ENCODE data around the gene CHIC2.
"Not testable (repeated sequence)": the region's sequence is repeated elsewhere in the genome, so short reads cannot be mapped to it uniquely, and the experiment has no call there.

CHIC2 gene

DNA sequence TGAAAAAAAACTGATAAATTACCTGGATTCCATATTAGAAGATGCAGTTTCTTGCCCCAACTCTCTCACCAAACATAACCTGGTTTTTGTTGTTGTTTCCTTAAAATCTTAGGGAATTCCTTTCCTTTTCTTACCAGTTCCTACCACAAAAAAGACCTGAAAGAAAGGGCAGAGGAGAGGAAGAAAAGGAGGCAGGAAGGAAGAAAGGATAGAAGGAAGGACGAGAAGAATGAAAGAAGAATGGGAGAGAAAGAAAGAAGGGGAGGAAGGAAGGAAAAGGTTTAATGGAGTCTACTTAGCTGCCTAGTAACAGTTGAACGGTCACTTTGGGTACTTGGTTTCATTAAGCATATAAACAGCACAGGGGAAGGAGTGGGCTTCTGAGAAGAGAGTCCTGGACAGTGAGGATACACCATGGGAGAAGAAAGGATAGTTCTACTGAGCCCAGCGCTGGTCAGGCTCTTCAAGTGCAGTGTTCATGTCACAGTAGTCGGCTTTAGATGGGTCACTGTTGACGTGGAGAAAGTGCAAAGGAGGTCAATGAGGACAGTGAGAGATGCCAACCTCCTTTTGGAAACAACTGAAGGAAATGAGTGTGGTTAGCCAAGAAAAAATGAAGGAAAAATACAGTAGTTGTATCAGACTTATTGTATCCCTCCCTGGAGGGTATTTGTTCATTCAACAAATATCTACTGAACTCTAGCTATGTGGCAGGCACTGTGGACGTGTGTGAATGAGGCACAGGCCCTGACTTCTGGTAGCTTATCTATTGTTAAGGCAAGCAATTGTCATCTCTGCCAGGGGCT is 1.1 kb upstream of the CHIC2 start:
- no peak for DNase-seq
- in situ Hi-C loops (cut with HindIII; ENCODE audit: low pct_ligation_motif_present, low pct_unique_long_range_greater_than_20kb, low sequenced_read_pairs), result no loop called here

DNA sequence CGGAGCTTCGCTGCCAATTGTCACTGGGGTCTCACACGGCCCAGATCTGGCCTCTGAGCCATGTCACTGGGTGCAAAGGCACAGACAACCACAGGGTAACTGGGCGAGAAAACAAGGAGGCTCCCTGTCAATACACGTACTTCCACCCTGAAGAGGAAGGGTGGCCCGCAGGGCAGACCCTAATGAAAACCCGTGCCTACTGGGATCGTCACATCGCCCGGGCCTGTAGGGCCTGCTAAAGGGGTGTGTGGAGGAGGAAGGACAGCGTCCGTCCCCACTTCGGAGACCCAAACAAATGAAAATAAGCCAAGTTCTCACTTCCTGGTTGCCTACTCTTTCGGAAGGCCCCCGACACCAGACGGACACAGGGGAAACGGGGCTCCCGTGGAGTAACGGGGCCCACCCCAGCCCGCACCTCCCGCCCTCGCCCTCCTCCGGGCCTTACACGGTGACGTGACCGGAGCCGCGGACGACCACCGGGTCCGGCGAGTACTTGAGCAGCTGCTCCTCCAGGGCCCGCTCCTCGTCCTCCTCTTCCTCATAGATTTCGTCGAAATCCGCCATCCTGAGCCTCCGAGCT is 578 bp downstream of the CHIC2 start:
- DNase-seq, result peak; percentile 8
- in situ Hi-C loops (cut with HindIII; ENCODE audit: low pct_ligation_motif_present, low pct_unique_long_range_greater_than_20kb, low sequenced_read_pairs), result no loop called here

DNA sequence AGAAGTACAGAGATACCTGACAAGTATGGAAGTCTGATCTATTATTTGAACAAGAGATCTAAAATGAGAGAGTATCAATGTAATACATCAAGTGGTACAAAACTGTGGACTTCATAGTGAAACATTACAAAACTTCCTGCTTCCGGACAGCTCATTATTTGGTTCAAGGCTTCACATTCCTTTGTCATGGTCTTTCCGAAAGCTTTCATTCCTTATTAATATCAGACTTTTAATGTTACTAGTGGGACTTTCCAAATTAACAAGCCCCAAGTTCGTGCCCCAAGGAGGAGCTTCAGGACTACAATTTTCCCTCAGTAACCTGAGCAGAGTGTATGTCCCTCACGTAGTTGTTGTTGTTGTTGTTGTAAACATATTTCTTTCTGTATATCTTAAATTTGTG is 1.2 kb downstream of the CHIC2 start:
- in situ Hi-C loops (cut with HindIII; ENCODE audit: low pct_ligation_motif_present, low pct_unique_long_range_greater_than_20kb, low sequenced_read_pairs), result no loop called here
- peak; percentile 31 for DNase-seq

- in situ Hi-C loops (cut with HindIII; ENCODE audit: low pct_ligation_motif_present, low pct_unique_long_range_greater_than_20kb, low sequenced_read_pairs), result no loop called here
- DNase-seq, result no peak
Observed at GRCh38 chr4:54062392-54062791, 2.0 kb downstream of the CHIC2 start.

GRCh38 chr4:54061873-54062272 is 2.5 kb downstream of the CHIC2 start:
- no peak for DNase-seq
- in situ Hi-C loops (cut with HindIII; ENCODE audit: low pct_ligation_motif_present, low pct_unique_long_range_greater_than_20kb, low sequenced_read_pairs), result no loop called here

DNA sequence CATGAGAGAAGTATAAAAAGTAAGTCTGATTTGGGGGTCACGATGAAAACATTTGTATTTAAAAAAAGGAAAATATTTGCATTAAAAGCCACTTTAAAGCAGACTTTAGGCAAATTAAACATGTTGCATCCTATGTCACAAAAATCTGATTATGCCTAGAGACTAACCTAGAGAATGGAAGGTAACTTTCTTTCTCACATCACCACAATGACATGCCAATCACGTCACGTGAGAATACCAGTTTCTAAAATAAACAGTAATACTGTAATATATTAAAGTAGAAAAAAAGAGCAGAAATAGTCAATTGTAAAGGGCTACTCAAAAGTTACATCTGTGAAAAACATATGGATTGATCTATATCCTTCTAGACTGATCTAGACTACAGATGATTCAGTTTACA is 3.3 kb downstream of the CHIC2 start:
- in situ Hi-C loops (cut with HindIII; ENCODE audit: low pct_ligation_motif_present, low pct_unique_long_range_greater_than_20kb, low sequenced_read_pairs), result no loop called here
- DNase-seq, result no peak

DNA sequence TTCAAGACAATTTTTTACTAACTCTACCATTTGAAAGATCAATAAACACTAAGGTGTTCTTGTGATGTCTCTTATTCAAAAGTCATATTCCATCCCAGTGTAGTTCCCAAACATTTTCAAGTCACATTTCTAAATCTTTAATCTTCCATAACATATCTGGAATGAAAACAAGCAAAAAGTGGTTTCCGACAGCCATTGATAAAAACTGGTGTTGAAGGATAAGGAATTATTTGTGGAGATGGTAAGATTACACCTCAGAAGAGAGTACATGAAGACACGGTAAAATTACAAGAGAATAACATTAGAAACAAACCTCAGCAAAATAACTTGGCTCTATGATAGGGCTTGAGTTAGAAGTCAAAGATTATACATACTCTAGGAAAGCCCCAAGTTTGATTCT is 4.3 kb downstream of the CHIC2 start:
- in situ Hi-C loops (cut with HindIII; ENCODE audit: low pct_ligation_motif_present, low pct_unique_long_range_greater_than_20kb, low sequenced_read_pairs), result no loop called here
- DNase-seq, result no peak

DNA sequence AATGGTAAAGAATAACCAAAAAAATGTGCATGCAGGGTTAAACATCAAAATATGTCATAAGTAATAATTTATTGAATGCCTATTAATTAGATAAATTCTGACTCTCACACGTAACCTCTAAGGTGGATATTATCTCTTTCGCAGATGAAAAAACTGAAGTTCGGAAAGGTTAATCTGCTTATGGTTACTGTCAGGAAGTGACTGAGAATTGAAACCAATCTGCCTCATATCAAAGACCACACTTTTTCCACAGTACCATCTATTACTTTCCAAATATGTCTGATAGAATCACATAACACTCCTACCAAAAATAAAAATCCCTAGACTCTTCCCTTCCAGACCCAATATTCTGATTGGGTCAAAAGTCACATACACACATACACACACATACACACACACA is 6.2 kb downstream of the CHIC2 start:
- in situ Hi-C loops (cut with HindIII; ENCODE audit: low pct_ligation_motif_present, low pct_unique_long_range_greater_than_20kb, low sequenced_read_pairs), result no loop called here
- DNase-seq, result no peak

DNA sequence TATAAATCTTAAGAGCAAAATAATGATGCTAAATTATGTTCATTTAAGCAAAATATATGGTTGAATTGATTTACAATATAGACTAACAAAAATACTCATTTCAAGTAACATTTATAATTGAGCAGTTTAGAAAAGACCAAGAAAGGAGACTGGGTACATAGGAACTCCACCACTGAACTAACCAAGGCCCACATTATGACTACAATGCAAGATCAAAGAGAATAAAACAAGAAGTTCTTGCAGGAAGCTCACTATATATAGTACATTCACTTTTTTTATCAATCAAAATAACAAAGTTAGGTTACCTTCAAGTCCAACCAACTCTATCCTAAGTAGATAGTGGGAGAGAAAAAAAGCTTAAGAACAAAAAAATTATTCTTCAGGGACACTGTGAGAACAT is 8.0 kb downstream of the CHIC2 start:
- no peak for DNase-seq
- in situ Hi-C loops (cut with HindIII; ENCODE audit: low pct_ligation_motif_present, low pct_unique_long_range_greater_than_20kb, low sequenced_read_pairs), result no loop called here

DNA sequence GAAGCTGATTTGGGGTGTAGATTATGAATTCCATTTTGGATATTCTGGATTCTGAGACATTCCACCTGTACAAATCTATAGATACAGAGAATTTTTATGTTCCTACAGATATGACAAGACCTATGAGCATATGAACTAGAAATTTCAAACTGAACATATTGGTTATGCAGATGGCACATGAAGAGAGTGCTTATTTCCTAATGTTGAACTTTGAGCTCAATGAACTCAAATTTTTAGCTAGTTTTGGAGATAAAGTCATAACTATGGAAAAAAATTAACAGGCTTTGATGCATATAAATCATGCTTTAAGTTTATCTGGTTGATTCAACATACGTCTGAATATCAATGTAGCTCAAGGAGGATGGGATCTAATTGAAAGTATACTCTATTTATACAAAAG is 8.9 kb downstream of the CHIC2 start:
- in situ Hi-C loops (cut with HindIII; ENCODE audit: low pct_ligation_motif_present, low pct_unique_long_range_greater_than_20kb, low sequenced_read_pairs), result no loop called here

DNA sequence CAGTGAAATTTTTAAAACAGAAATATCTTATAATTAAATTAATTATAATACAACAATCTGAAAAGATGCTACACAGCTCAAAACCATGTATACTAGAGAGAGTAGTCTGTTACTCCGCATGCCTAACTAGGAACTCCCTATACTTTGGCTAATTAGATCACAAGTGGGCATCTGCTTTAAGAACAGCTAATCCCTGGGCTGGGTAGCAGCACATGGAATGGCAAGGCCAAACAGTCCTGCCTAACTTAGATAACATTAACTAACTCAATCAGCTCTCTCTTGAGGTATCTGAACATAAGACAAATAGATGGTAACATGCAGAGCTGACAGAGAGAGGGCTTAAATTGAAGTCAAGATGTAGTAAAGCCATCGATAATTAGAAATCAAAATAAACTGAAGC is 9.9 kb downstream of the CHIC2 start:
- DNase-seq, result no peak
- in situ Hi-C loops (cut with HindIII; ENCODE audit: low pct_ligation_motif_present, low pct_unique_long_range_greater_than_20kb, low sequenced_read_pairs), result no loop called here

More for the DNA sequence above, 8.9 kb downstream of the CHIC2 start:
- DNase-seq, result no peak

DNA sequence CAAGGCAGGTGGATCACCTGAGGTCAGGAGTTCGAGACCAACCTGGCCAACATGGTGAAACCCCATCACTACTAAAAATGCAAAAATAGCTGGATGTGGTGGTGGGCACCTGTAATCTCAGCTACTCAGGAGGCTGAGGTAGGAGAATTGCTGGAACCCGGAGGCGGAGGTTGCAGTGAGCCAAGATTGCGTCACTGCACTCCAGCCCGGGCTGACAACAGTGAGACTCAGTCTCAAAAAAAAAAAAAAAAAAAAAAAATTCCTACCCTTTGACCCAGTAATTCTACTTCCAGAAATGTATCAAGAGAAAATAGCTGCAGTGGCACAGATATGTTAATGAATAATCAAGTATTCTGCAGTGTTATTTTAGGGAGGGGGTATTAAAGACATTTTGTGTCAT is 11.1 kb downstream of the CHIC2 start:
- in situ Hi-C loops (cut with HindIII; ENCODE audit: low pct_ligation_motif_present, low pct_unique_long_range_greater_than_20kb, low sequenced_read_pairs); DNase-seq: not testable (repeated sequence)

- in situ Hi-C loops (cut with HindIII; ENCODE audit: low pct_ligation_motif_present, low pct_unique_long_range_greater_than_20kb, low sequenced_read_pairs), result no loop called here
- DNase-seq, result no peak
Observed at GRCh38 chr4:54050214-54050904, 14.0 kb downstream of the CHIC2 start.

DNA sequence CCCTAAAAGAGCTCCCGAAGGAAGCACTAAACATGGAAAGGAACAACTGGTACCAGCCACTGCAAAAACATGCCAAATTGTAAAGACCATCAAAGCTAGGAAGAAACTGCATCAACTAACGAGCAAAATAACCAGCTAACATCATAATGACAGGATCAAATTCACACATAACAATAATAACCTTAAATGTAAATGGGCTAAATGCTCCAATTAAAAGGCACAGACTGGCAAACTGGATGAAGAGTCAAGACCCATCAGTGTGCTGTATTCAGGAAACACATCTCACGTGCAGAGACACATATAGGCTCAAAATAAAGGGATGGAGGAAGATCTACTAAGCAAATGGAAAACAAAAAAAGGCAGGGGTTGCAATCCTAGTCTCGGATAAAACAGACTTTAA is 20.8 kb downstream of the CHIC2 start:
- DNase-seq; in situ Hi-C loops (cut with HindIII; ENCODE audit: low pct_ligation_motif_present, low pct_unique_long_range_greater_than_20kb, low sequenced_read_pairs): not testable (repeated sequence)

DNA sequence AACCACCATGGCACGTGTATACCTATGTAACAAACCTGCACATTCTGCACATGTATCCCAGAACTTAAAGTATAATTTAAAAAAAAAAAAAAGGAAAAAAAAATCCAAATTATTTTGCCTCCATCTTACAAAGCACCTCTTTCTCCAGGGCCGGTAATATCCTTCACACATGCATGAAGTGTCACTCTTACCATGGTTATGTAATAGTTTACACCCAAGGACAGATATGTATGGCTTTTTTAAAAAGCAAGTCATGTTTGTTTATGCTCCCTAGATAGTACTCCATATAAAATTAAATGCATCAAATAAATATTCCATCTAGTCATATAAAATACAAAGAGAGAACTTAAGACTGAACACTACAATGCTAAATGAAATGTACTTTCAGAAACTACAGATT is 22.5 kb downstream of the CHIC2 start:
- in situ Hi-C loops (cut with HindIII; ENCODE audit: low pct_ligation_motif_present, low pct_unique_long_range_greater_than_20kb, low sequenced_read_pairs), result no loop called here
- DNase-seq, result no peak

DNA sequence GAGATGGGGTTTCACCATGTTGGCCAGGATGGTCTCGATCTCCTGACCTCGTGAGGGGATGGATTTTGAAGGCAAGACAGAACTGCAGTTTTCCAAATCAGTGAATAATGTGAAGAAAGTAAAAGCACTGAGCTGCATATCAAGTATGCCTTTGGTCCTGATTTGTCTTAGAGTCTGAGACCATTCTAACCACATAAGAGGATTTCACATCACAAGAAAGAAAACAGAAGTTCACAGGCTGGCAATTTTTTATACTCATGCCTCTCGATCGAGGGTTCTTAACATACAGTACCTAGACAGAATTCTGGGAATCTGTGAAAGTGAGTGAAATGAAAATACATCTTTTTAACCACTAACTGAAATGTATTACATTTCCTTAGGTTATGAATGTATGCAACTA is 23.3 kb downstream of the CHIC2 start:
- DNase-seq, result no peak
- in situ Hi-C loops (cut with HindIII; ENCODE audit: low pct_ligation_motif_present, low pct_unique_long_range_greater_than_20kb, low sequenced_read_pairs), result no loop called here

- DNase-seq, result no peak
- in situ Hi-C loops (cut with HindIII; ENCODE audit: low pct_ligation_motif_present, low pct_unique_long_range_greater_than_20kb, low sequenced_read_pairs), result no loop called here
Observed at GRCh38 chr4:54038056-54038455, 26.3 kb downstream of the CHIC2 start.

- DNase-seq, result no peak
- in situ Hi-C loops (cut with HindIII; ENCODE audit: low pct_ligation_motif_present, low pct_unique_long_range_greater_than_20kb, low sequenced_read_pairs), result no loop called here
Observed at GRCh38 chr4:54036184-54036583, 28.2 kb downstream of the CHIC2 start.

- in situ Hi-C loops (cut with HindIII; ENCODE audit: low pct_ligation_motif_present, low pct_unique_long_range_greater_than_20kb, low sequenced_read_pairs), result no loop called here
- no peak for DNase-seq
Observed at GRCh38 chr4:54032558-54033135, 31.8 kb downstream of the CHIC2 start.

Data from ACHN (cell line).